ENCODE data around the gene PKD1.

DNA sequence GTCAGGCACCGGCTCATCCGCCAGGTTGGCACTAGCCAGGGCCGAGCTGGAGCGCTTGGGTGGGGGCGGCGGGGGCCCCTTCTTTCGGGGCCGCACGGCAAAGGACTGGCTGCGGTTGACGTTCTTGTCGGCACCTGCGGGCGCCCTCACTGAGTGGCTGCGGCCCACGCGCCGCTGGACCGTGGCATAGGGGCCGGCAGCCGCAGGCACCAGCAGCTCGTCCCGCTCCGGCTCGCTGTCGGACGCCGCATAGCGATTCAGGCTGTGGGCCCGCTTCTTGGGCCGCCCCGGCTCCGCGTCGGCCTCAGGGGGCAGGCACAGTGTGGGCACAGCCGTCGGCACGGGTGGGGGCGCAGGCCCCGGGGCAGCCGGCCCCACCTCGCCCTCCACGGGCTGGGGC is 44.8 kb upstream of the PKD1 start:
- TF ChIP-seq, protein P1, sequence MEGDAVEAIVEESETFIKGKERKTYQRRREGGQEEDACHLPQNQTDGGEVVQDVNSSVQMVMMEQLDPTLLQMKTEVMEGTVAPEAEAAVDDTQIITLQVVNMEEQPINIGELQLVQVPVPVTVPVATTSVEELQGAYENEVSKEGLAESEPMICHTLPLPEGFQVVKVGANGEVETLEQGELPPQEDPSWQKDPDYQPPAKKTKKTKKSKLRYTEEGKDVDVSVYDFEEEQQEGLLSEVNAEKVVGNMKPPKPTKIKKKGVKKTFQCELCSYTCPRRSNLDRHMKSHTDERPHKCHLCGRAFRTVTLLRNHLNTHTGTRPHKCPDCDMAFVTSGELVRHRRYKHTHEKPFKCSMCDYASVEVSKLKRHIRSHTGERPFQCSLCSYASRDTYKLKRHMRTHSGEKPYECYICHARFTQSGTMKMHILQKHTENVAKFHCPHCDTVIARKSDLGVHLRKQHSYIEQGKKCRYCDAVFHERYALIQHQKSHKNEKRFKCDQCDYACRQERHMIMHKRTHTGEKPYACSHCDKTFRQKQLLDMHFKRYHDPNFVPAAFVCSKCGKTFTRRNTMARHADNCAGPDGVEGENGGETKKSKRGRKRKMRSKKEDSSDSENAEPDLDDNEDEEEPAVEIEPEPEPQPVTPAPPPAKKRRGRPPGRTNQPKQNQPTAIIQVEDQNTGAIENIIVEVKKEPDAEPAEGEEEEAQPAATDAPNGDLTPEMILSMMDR (IDR thresholded peaks at IDR 0.05): no peak
- TF ChIP-seq POLR2A (IDR thresholded peaks at IDR 0.05) (no peak), EP300 (IDR thresholded peaks at IDR 0.05) (no peak)

All from sigmoid colon (tissue), 4 donors.